WTC11 (cell line): ENCODE measurements around the gene BABAM2. TPM values are rescaled to one million over a fixed set of nuclear protein-coding genes. Genes with fewer than 3 reads are reported as not detected.

ENCODE experiments used
- ATAC-seq: fragments of 200-7000 bp; cut with Tn5 transposase; 2 replicates; pipeline ENCODE4 v1.10.0; 2021; ENCODE audit warnings: mild to moderate bottlenecking, moderate library complexity
- CTCF ChIA-PET: fragments of 300-600 bp; sonication (Branson Sonifier 250); formaldehyde crosslinking; loops from one replicate; lab custom pipeline; 2021; ENCODE audit warnings: antibody characterized with exemption; lab: Charles Lee
- POLR2A ChIA-PET: fragments of 350-600 bp; sonication (Branson Sonifier 250); formaldehyde crosslinking; loops from one replicate; lab custom pipeline; 2021; ENCODE audit warnings: antibody characterized with exemption; lab: Charles Lee
- DNase-seq: peaks from one replicate; pipeline ENCODE4 v3.0.0; 2021; ENCODE audit warnings: low spot score
- H3K27ac Mint-ChIP-seq: 2 replicates; pipeline ENCODE4 v1.8.0; 2021; ENCODE audit warnings: mixed read lengths
- H3K27me3 Mint-ChIP-seq: 2 replicates; pipeline ENCODE4 v1.8.0; 2021; ENCODE audit warnings: low read depth, mild to moderate bottlenecking, moderate library complexity, mixed read lengths
- H3K36me3 Mint-ChIP-seq: 2 replicates; pipeline ENCODE4 v1.8.0; 2021; ENCODE audit warnings: mixed read lengths
- H3K4me1 Mint-ChIP-seq: 2 replicates; pipeline ENCODE4 v1.8.0; 2022; ENCODE audit warnings: mixed read lengths
- H3K4me3 Mint-ChIP-seq: 2 replicates; pipeline ENCODE4 v1.8.0; 2021; ENCODE audit warnings: mild to moderate bottlenecking, moderate library complexity, mixed read lengths
- H3K9me3 Mint-ChIP-seq: 2 replicates; pipeline ENCODE4 v1.8.0; 2021; ENCODE audit warnings: mixed read lengths
- ARID4B ChIP-seq: sonication (generic); formaldehyde crosslinking; IDR thresholded peaks from 2 replicates; pipeline ENCODE4 v1.8.0; 2023; ENCODE audit warnings: missing genetic modification reagents, mild to moderate bottlenecking, borderline replicate concordance
- ATF6 ChIP-seq: sonication (generic); formaldehyde crosslinking; IDR thresholded peaks from 2 replicates; pipeline ENCODE4 v1.8.1; 2023; ENCODE audit warnings: mild to moderate bottlenecking, missing genetic modification reagents
- CTCF ChIP-seq: fragments of 200-600 bp; IDR thresholded peaks from 2 replicates; pipeline ENCODE4 v1.8.0; 2022; ENCODE audit warnings: antibody characterized with exemption
- E2F5 ChIP-seq: sonication (generic); formaldehyde crosslinking; IDR thresholded peaks from 2 replicates; pipeline ENCODE4 v1.8.1; 2022; ENCODE audit warnings: mild to moderate bottlenecking, moderate library complexity, missing genetic modification reagents
- FOXK1 ChIP-seq: sonication (generic); formaldehyde crosslinking; IDR thresholded peaks from 2 replicates; pipeline ENCODE4 v1.8.0; 2022; ENCODE audit warnings: mild to moderate bottlenecking, moderate library complexity, missing genetic modification reagents
- JUN ChIP-seq: sonication (generic); formaldehyde crosslinking; IDR thresholded peaks from 2 replicates; pipeline ENCODE4 v1.8.0; 2023; ENCODE audit warnings: mild to moderate bottlenecking, missing genetic modification reagents
- MYBL2 ChIP-seq: sonication (generic); formaldehyde crosslinking; IDR thresholded peaks from 2 replicates; pipeline ENCODE4 v1.8.1; 2023; ENCODE audit warnings: mild to moderate bottlenecking, moderate library complexity, missing genetic modification reagents
- NFYB ChIP-seq: sonication (generic); formaldehyde crosslinking; conservative IDR thresholded peaks from 2 replicates; pipeline ENCODE4 v1.8.0; 2022; ENCODE audit warnings: low read depth, missing genetic modification reagents
- NR1H2 ChIP-seq: sonication (generic); formaldehyde crosslinking; IDR thresholded peaks from 2 replicates; pipeline ENCODE4 v1.9.0; 2021; ENCODE audit warnings: mild to moderate bottlenecking, moderate library complexity, missing genetic modification reagents
- PREB ChIP-seq: sonication (generic); formaldehyde crosslinking; IDR thresholded peaks from 2 replicates; pipeline ENCODE4 v1.8.1; 2022; ENCODE audit warnings: mild to moderate bottlenecking, missing genetic modification reagents, moderate library complexity, borderline replicate concordance
- SMAD3 ChIP-seq: sonication (generic); formaldehyde crosslinking; IDR thresholded peaks from 2 replicates; pipeline ENCODE4 v1.8.0; 2022; ENCODE audit warnings: missing genetic modification reagents, mild to moderate bottlenecking, borderline replicate concordance
- SOX15 ChIP-seq: fragments of 250-450 bp; sonication (Bioruptor Pico); IDR thresholded peaks from 2 replicates; pipeline ENCODE4 v1.9.0; 2021; ENCODE audit warnings: mild to moderate bottlenecking
- SP1 ChIP-seq: sonication (generic); formaldehyde crosslinking; conservative IDR thresholded peaks from 2 replicates; pipeline ENCODE4 v1.8.1; 2022; ENCODE audit warnings: missing genetic modification reagents
- STAT6 ChIP-seq: sonication (generic); formaldehyde crosslinking; conservative IDR thresholded peaks from 2 replicates; pipeline ENCODE4 v1.8.1; 2023; ENCODE audit warnings: mild to moderate bottlenecking, low read depth, missing genetic modification reagents, moderate library complexity
- TEAD4 ChIP-seq: sonication (generic); formaldehyde crosslinking; IDR thresholded peaks from 2 replicates; pipeline ENCODE4 v1.8.0; 2022; ENCODE audit warnings: mild to moderate bottlenecking, missing genetic modification reagents
- ZBTB43 ChIP-seq: sonication (generic); formaldehyde crosslinking; IDR thresholded peaks from 2 replicates; pipeline ENCODE4 v1.8.1; 2023; ENCODE audit warnings: mild to moderate bottlenecking, missing genetic modification reagents
- ZNF232 ChIP-seq: sonication (generic); formaldehyde crosslinking; IDR thresholded peaks from 2 replicates; pipeline ENCODE4 v1.8.0; 2022; ENCODE audit warnings: mild to moderate bottlenecking, missing genetic modification reagents
- ZNF317 ChIP-seq: sonication (generic); formaldehyde crosslinking; IDR thresholded peaks from 2 replicates; pipeline ENCODE4 v1.8.1; 2023; ENCODE audit warnings: low read depth, mild to moderate bottlenecking, moderate library complexity, missing genetic modification reagents, borderline replicate concordance
- ZNF396 ChIP-seq: fragments of 250-450 bp; sonication (Bioruptor Pico); IDR thresholded peaks from 2 replicates; pipeline ENCODE4 v1.8.0; 2021; ENCODE audit warnings: mild to moderate bottlenecking, moderate library complexity, borderline replicate concordance
- total RNA-seq: library from RNA; stranded (reverse); gene quantifications from 3 replicates; pipeline ENCODE4 v1.2.3, GENCODE V29; 2021

BABAM2 gene
- total RNA-seq, 1 experiment from 2014 or later = 16.5 TPM

- POLR2A ChIA-PET = no interaction called here
- no peak for ATAC-seq
- CTCF ChIA-PET = no interaction called here
- no peak for TF ChIP-seq PREB (CRISPR knock-in tag)
- no peak for TF ChIP-seq CTCF
- no peak for TF ChIP-seq MYBL2 (CRISPR knock-in tag)
- TF ChIP-seq SMAD3 (CRISPR knock-in tag) = no peak
- TF ChIP-seq E2F5 = no peak
- TF ChIP-seq FOXK1 (CRISPR knock-in tag) = no peak
- no peak for TF ChIP-seq ATF6 (CRISPR knock-in tag)
- TF ChIP-seq NFYB (CRISPR knock-in tag) = no peak
- TF ChIP-seq JUN (CRISPR knock-in tag) = no peak
- TF ChIP-seq ARID4B (CRISPR knock-in tag) = no peak
- no peak for TF ChIP-seq TEAD4 (CRISPR knock-in tag)
- no peak for TF ChIP-seq SOX15 (CRISPR knock-in tag)
- TF ChIP-seq ZNF232 (CRISPR knock-in tag) = no peak
- TF ChIP-seq SP1 = no peak
- TF ChIP-seq, all 79 proteins: peak for 0
- Mint-ChIP-seq H3K9me3 (no peaks in the 10 kb centered on the region), H3K36me3 (no peaks in the 10 kb centered on the region), H3K27me3 (no peaks in the 10 kb centered on the region), H3K4me3 (no peak overlapping the region), H3K4me1 (peaks cover 18% of the 10 kb centered on the region), H3K27ac (no peak overlapping the region)
- DNase-seq = no peak
Measured at GRCh38 chr2:28206762-28207161, 316.2 kb downstream of the BABAM2 start.

GRCh38 chr2:28209261-28209691, 318.7 kb downstream of the BABAM2 start:
- Mint-ChIP-seq H3K27ac (no peak overlapping the region), H3K27me3 (no peaks in the 10 kb centered on the region), H3K36me3 (no peaks in the 10 kb centered on the region), H3K4me1 (peaks cover 5% of the 10 kb centered on the region), H3K4me3 (no peak overlapping the region), H3K9me3 (peaks cover under 1% of the 10 kb centered on the region; the same call in 1 of the 2 replicates)
- ChIA-PET POLR2A (no interaction called here), CTCF (no interaction called here)
- DNase-seq = no peak
- ATAC-seq = no peak
- TF ChIP-seq ZBTB43 (CRISPR knock-in tag) = no peak
- no peak for TF ChIP-seq CTCF
- no peak for TF ChIP-seq ZNF317 (CRISPR knock-in tag)
- TF ChIP-seq NR1H2 (CRISPR knock-in tag) = no peak
- TF ChIP-seq STAT6 (CRISPR knock-in tag) = no peak
- TF ChIP-seq ZNF396 (CRISPR knock-in tag) = no peak
